ENCODE measurements around the gene FKBP2.

DNA sequence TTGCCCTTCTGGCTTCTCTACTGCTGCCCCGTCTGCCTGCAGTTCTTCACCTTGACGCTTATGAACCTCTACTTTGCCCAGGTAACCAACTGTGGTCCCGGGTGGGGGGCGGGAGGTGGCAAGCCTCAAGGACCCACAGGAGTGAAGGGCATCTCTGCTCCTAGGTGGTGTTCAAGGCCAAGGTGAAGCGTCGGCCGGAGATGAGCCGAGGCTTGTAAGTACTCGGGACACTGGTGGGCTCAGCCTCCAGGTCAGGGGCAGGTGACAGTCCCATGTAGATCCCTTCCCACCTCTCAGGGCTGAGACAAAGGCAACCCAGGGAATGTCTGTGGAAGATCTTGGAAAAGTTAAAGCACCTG, 45.9 kb downstream of the FKBP2 start:
- TF ChIP-seq POLR2A (IDR thresholded peaks at IDR 0.05) (no peak), EP300 (IDR thresholded peaks at IDR 0.05) (no peak)
- TF ChIP-seq, protein P1, sequence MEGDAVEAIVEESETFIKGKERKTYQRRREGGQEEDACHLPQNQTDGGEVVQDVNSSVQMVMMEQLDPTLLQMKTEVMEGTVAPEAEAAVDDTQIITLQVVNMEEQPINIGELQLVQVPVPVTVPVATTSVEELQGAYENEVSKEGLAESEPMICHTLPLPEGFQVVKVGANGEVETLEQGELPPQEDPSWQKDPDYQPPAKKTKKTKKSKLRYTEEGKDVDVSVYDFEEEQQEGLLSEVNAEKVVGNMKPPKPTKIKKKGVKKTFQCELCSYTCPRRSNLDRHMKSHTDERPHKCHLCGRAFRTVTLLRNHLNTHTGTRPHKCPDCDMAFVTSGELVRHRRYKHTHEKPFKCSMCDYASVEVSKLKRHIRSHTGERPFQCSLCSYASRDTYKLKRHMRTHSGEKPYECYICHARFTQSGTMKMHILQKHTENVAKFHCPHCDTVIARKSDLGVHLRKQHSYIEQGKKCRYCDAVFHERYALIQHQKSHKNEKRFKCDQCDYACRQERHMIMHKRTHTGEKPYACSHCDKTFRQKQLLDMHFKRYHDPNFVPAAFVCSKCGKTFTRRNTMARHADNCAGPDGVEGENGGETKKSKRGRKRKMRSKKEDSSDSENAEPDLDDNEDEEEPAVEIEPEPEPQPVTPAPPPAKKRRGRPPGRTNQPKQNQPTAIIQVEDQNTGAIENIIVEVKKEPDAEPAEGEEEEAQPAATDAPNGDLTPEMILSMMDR (IDR thresholded peaks at IDR 0.05): no peak
